ENCODE data around the gene RNF217. TPM values are rescaled to one million over a fixed set of nuclear protein-coding genes. Genes with fewer than 3 reads are reported as not detected.

The RNF217 gene, protein sequence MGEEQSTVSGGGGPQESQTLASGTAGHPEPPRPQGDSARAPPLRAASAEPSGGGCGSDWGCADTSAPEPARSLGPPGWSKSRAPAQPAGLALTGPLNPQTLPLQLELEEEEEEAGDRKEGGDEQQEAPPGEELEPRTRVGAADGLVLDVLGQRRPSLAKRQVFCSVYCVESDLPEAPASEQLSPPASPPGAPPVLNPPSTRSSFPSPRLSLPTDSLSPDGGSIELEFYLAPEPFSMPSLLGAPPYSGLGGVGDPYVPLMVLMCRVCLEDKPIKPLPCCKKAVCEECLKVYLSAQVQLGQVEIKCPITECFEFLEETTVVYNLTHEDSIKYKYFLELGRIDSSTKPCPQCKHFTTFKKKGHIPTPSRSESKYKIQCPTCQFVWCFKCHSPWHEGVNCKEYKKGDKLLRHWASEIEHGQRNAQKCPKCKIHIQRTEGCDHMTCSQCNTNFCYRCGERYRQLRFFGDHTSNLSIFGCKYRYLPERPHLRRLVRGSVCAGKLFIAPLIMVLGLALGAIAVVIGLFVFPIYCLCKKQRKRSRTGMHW
- 40.4 to 47.3 TPM (median 44.0 TPM) in 3 replicates for polyA plus RNA-seq
- 12.4 TPM for polyA plus RNA-seq (2011; ENCODE audit: low read depth)
- polyA plus RNA-seq (2011; cell fraction: cytosol; rRNA removed) = 28.3 and 53.2 TPM in 2 replicates
- polyA plus RNA-seq (2011; cell fraction: nucleus; rRNA removed) = 82.3 and 95.8 TPM in 2 replicates
- 13.2 and 25.2 TPM in 2 replicates for polyA plus RNA-seq (2012; ENCODE audit: low replicate concordance)
- 57.8 to 164 TPM (median 156 TPM) in 3 replicates for polyA minus RNA-seq
- polyA minus RNA-seq (2011; cell fraction: cytosol; rRNA and poly(A)+ RNA removed) = 41.8 TPM
- 82.7 and 161 TPM in 2 replicates for polyA minus RNA-seq (2011; cell fraction: nucleus; rRNA and poly(A)+ RNA removed)

DNA sequence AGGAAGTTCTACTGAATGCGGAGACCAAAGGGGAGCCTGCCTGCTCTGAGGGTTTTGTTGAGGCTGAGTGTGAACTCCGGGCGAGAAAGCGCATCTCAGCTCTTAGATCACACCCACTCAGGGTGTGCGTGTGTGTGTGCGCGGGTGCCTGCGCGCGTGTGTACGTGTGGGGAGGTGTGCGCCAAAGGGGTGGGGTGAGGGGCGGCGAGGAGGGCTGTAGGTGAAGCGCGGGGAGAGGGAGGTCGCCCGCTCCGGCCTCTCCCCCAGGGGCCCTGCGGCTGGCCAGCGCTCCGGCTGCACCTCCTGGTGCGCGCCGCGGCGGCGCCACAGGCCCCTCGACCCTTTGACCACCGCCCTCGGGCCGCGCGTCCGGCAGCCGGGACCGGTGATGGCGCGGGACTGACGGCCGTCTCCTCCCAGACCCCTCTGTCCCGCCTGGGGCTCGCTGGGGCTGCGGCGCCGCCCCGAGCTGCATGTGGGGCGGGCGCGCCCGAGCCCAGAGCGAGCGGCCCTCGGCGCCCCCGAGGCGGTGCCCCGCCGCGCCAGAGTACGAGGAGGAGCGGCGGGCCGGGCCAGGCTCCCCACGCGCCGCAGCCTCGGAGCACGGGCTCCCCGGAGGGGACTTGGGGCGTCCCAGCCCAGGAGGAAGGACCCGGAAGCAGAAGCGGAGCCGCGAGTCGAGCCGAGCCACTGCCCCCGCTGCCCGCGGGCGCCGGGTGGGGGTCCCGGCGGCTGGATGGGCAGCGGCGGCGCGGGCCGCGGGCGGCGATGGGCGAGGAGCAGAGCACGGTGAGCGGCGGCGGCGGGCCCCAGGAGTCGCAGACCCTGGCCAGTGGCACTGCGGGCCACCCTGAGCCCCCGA is at the start of gene RNF217:
RNF217 (plus strand) TSS at position 661 of the 862 bp plus-strand sequence; CDS start at position 769, 108 bp downstream.
- peaks cover 4% of the 10 kb centered on the region for H4K20me1 ChIP-seq (ENCODE audit: control insufficient read depth, extremely low read depth, insufficient read depth, low read length)
- dilution Hi-C loops (cut with MboI; ENCODE audit: extremely low pct_ligation_motif_present, low sequenced_read_pairs) = no loop called here
- peaks cover 43% of the 10 kb centered on the region for H3K79me2 ChIP-seq (ENCODE audit: control insufficient read depth, insufficient read depth, low read length)
- peaks cover 0 to 7% of the 10 kb centered on the region in 2 experiments for H3K36me3 ChIP-seq (ENCODE audit: control insufficient read depth in 2 of 2, extremely low read depth in 1 of 2, insufficient read depth in 2 of 2, low read length in 2 of 2)
- H3K4me2 ChIP-seq (ENCODE audit: control insufficient read depth, extremely low read depth, insufficient read depth, low read depth, low read length) = peak within 1 kb of the TSS; percentile 89
- no peak for FAIRE-seq
- H3K4me3 ChIP-seq (ENCODE audit: control insufficient read depth in 2 of 3, extremely low read depth in 1 of 3, insufficient read depth in 2 of 3, low read depth in 1 of 3, low read length in 3 of 3) = peak within 1 kb of the TSS; percentile 76 to 97 (median 87)
- peak within 1 kb of the TSS; percentile 68 for H2AFZ ChIP-seq (ENCODE audit: control insufficient read depth, low read length)
- TF ChIP-seq EZH2 (IDR thresholded peaks at IDR 0.05; ENCODE audit: low read length) = no peak
- TF ChIP-seq, protein P1, sequence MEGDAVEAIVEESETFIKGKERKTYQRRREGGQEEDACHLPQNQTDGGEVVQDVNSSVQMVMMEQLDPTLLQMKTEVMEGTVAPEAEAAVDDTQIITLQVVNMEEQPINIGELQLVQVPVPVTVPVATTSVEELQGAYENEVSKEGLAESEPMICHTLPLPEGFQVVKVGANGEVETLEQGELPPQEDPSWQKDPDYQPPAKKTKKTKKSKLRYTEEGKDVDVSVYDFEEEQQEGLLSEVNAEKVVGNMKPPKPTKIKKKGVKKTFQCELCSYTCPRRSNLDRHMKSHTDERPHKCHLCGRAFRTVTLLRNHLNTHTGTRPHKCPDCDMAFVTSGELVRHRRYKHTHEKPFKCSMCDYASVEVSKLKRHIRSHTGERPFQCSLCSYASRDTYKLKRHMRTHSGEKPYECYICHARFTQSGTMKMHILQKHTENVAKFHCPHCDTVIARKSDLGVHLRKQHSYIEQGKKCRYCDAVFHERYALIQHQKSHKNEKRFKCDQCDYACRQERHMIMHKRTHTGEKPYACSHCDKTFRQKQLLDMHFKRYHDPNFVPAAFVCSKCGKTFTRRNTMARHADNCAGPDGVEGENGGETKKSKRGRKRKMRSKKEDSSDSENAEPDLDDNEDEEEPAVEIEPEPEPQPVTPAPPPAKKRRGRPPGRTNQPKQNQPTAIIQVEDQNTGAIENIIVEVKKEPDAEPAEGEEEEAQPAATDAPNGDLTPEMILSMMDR (optimal IDR thresholded peaks at IDR 0.05 in 1 of 3, IDR thresholded peaks at IDR 0.05 in 1 of 3, conservative IDR thresholded peaks at IDR 0.05 in 1 of 3; ENCODE audit: extremely low read depth in 1 of 3, insufficient read depth in 2 of 3, low read length in 3 of 3) = no peak
- peak within 1 kb of the TSS; percentile 95 for H3K9ac ChIP-seq (ENCODE audit: control insufficient read depth, extremely low read depth, insufficient read depth, low read length)
- no peak for DNase-seq (ENCODE audit: low read depth, low spot score)
- no peaks in the 10 kb centered on the region for H3K9me3 ChIP-seq (ENCODE audit: control insufficient read depth, low read depth, low read length)
- H3K4me1 ChIP-seq (ENCODE audit: control insufficient read depth, extremely low read depth, insufficient read depth, low read length) = peaks cover 23% of the 10 kb centered on the region
- H3K9me1 ChIP-seq (ENCODE audit: control insufficient read depth, extremely low read depth, insufficient read depth, low read length) = no peaks in the 10 kb centered on the region
- H3K27me3 ChIP-seq (ENCODE audit: control insufficient read depth, extremely low read depth, insufficient read depth, low read length) = no peaks in the 10 kb centered on the region
- H3K27ac ChIP-seq (ENCODE audit: control insufficient read depth, insufficient read depth, low read length) = peak within 1 kb of the TSS; percentile 95

- no peaks in the 10 kb centered on the region for H3K27me3 ChIP-seq (ENCODE audit: control insufficient read depth, extremely low read depth, insufficient read depth, low read length)
- H3K4me3 ChIP-seq (ENCODE audit: control insufficient read depth in 2 of 3, extremely low read depth in 1 of 3, insufficient read depth in 2 of 3, low read depth in 1 of 3, low read length in 3 of 3) = no peak overlapping the region
- no peak overlapping the region for H3K27ac ChIP-seq (ENCODE audit: control insufficient read depth, insufficient read depth, low read length)
- H3K36me3 ChIP-seq (ENCODE audit: control insufficient read depth in 2 of 2, extremely low read depth in 1 of 2, insufficient read depth in 2 of 2, low read length in 2 of 2) = no peaks in the 10 kb centered on the region
- H3K4me2 ChIP-seq (ENCODE audit: control insufficient read depth, extremely low read depth, insufficient read depth, low read depth, low read length) = no peak overlapping the region
- dilution Hi-C loops (cut with MboI; ENCODE audit: extremely low pct_ligation_motif_present, low sequenced_read_pairs) = no loop called here
- H2AFZ ChIP-seq (ENCODE audit: control insufficient read depth, low read length) = no peak overlapping the region
- H3K9me3 ChIP-seq (ENCODE audit: control insufficient read depth, low read depth, low read length) = no peaks in the 10 kb centered on the region
- no peaks in the 10 kb centered on the region for H4K20me1 ChIP-seq (ENCODE audit: control insufficient read depth, extremely low read depth, insufficient read depth, low read length)
- no peaks in the 10 kb centered on the region for H3K9me1 ChIP-seq (ENCODE audit: control insufficient read depth, extremely low read depth, insufficient read depth, low read length)
- no peak overlapping the region for H3K9ac ChIP-seq (ENCODE audit: control insufficient read depth, extremely low read depth, insufficient read depth, low read length)
- TF ChIP-seq, protein P1 (optimal IDR thresholded peaks at IDR 0.05 in 1 of 3, IDR thresholded peaks at IDR 0.05 in 1 of 3, conservative IDR thresholded peaks at IDR 0.05 in 1 of 3; ENCODE audit: extremely low read depth in 1 of 3, insufficient read depth in 2 of 3, low read length in 3 of 3) = no peak
- no peak for TF ChIP-seq EZH2 (IDR thresholded peaks at IDR 0.05; ENCODE audit: low read length)
- FAIRE-seq (no peak), DNase-seq (ENCODE audit: low read depth, low spot score) (no peak)
- H3K4me1 ChIP-seq (ENCODE audit: control insufficient read depth, extremely low read depth, insufficient read depth, low read length) = peaks cover under 1% of the 10 kb centered on the region
- H3K79me2 ChIP-seq (ENCODE audit: control insufficient read depth, insufficient read depth, low read length) = no peaks in the 10 kb centered on the region
Observed at GRCh38 chr6:124913056-124913455, 49.2 kb upstream of the RNF217 start.
